Choroid plexus epithelial cell (primary cell): ENCODE data around the gene AKAP13.
A peak's percentile ranks its signal among the peaks of the same experiment; 100 is the strongest.

Source experiments
- DNase-seq: peaks from one replicate; pipeline ENCODE4 v3.0.0-alpha.2; 2010; ENCODE audit warnings: low read depth
- H3K4me3 ChIP-seq: 2 replicates; pipeline ENCODE4 v1.5.1; 2011; ENCODE audit warnings: low read depth, mild to moderate bottlenecking, control low read depth, low read length, moderate library complexity
- CTCF ChIP-seq: conservative IDR thresholded peaks from 2 replicates; pipeline ENCODE4 v1.5.1; 2011; ENCODE audit warnings: low read depth, mild to moderate bottlenecking, control low read depth, inconsistent platforms, low read length, moderate library complexity

The AKAP13 gene

DNA sequence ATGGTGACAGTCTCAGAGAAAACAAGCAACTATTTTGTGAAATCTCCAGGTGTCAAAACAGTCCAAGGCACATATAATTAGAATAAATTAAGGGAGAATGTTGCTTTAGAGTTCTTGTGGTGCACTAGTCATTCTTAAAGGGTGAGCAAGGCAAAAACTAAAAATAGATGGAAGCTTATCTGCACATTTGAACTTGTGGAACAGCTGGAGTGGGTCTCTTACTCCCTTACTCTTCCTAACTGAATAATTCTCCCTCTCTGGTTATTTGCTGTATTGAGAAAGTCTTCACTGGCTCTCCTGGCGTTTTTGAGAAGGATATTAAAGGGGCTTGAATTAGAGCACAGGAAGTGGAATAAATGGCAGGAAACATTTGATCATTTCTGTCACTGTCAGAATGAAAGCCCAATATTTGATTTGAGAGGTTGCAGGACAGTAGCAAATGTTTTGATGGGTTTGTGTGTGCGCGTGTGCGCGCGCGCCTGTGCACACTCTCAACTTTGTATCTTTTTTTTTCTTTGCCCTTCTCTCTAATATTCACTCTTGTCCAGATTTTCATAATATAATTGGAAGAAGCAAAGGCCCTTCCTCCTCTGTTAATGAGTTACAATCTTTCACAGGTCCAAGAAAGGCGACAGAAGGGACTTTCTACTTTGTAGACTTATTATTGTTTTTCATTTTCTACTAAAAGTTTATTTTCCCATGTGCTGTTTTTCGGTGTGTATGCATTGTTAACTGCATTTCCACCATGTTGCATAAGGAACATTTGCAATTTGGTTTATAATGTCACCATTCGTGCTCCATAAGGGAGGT, 40.9 kb downstream of the AKAP13 start:
- TF ChIP-seq CTCF, result no peak
- no peak overlapping the region for H3K4me3 ChIP-seq
- peak; percentile 52 for DNase-seq

DNA sequence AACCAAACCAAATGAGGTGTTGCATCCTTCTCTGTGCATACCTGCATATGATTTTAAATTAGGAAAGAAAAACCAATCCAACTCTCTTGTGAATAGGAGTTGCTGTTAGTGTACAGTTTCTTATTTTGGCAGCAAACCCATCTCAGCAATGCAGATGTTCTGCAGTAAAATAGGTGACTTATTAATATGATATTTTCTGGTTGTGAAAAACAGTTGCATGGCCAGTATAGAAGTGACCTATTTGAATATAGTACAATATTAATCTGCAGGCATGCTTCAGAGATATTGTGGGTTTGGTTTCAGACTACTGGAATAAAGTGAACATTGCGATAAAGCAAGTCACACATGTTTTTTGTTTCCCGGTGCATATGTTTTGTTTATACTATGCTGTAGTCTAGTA, 42.2 kb downstream of the AKAP13 start:
- no peak for TF ChIP-seq CTCF
- no peak overlapping the region for H3K4me3 ChIP-seq
- no peak for DNase-seq

- TF ChIP-seq CTCF, result no peak
- DNase-seq, result no peak
- H3K4me3 ChIP-seq, result no peak overlapping the region
These were observed 42.9 kb downstream of the AKAP13 start for GRCh38 chr15:85423256-85423655.

DNA sequence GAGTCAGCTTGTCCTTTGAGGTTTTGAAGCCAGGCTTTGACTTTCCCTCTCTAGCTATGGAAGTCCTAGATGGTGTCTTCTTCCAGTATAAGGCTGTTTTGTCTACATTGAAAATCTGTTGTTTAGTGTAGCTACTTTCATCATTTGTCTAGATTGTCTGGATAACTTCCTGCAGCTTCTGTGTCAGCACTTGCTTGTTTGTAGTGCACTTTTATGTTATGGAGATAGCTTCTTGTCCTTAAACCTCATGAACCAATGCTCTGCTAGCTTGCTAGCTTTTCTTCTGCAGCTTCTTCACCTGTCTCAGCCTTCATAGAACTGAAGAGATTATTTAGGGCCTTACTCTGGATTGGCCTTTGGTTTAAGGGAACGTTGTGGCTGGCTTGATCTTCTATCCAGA, 43.8 kb downstream of the AKAP13 start:
- TF ChIP-seq CTCF, result no peak
- no peak for DNase-seq
- no peak overlapping the region for H3K4me3 ChIP-seq

- no peak overlapping the region for H3K4me3 ChIP-seq
- no peak for TF ChIP-seq CTCF
- no peak for DNase-seq
These were observed 46.1 kb downstream of the AKAP13 start for GRCh38 chr15:85426481-85426880.

- DNase-seq, result no peak
- no peak overlapping the region for H3K4me3 ChIP-seq
- no peak for TF ChIP-seq CTCF
These were observed 47.1 kb downstream of the AKAP13 start for GRCh38 chr15:85427286-85428028.

DNA sequence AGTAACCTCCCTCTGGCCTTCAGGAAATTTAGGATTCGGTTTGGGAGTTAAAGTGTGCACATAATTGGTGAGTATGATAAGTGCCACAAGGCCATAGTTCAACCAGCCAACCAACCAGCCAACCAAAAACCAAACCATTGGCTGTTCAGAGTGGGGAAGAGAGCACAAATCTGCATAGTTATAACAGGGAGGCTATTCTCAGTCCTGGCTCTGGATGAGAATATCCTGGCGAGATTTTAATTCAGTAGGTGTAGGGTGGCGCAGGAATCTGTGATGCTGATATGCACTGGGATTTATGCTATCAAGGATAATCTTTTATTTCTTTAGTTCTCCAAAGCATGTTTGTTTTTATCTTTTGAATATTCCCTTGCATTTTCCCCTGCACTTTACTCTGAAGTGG, 49.1 kb downstream of the AKAP13 start:
- no peak for DNase-seq
- TF ChIP-seq CTCF, result no peak

More for the DNA sequence above, 49.1 kb downstream of the AKAP13 start:
- H3K4me3 ChIP-seq, result no peak overlapping the region
